IgD-negative memory B cell (primary cell): ENCODE results near the gene VENTX. TPM values are rescaled to one million over a fixed set of nuclear protein-coding genes. Genes with fewer than 3 reads are reported as not detected.
"Not testable (repeated sequence)": the region's sequence is repeated elsewhere in the genome, so short reads cannot be mapped to it uniquely, and the experiment has no call there.

ENCODE experiments used
- H3K27ac Mint-ChIP-seq, 3 donors: one replicate each; pipeline ENCODE4 v1.8.0; 2020 to 2022; ENCODE audit warnings: mild to moderate bottlenecking in 3 of 3, mixed read lengths in 3 of 3, moderate library complexity in 1 of 3
- H3K27me3 Mint-ChIP-seq: one replicate; pipeline ENCODE4 v1.8.0; 2021; ENCODE audit warnings: mixed read lengths
- H3K36me3 Mint-ChIP-seq: one replicate; pipeline ENCODE4 v1.8.0; 2020; ENCODE audit warnings: mild to moderate bottlenecking, mixed read lengths
- H3K4me1 Mint-ChIP-seq, 3 donors: one replicate each; pipeline ENCODE4 v1.8.0; 2020 to 2022; ENCODE audit warnings: mixed read lengths in 3 of 3, mild to moderate bottlenecking in 1 of 3
- H3K4me3 Mint-ChIP-seq, 4 donors: one replicate each; pipeline ENCODE4 v1.8.0; 2020 to 2022; ENCODE audit warnings: mild to moderate bottlenecking in 4 of 4, mixed read lengths in 4 of 4, moderate library complexity in 3 of 4
- H3K9me3 Mint-ChIP-seq, 3 donors: one replicate each; pipeline ENCODE4 v1.8.0; 2020 to 2021; ENCODE audit warnings: mixed read lengths in 3 of 3, mild to moderate bottlenecking in 1 of 3
- polyA plus RNA-seq: library from polyadenylated mRNA; unstranded; fragments of 300-500 nt; fragmentation: Illumina TruSeq; gene quantifications from one replicate; pipeline ENCODE4 v1.2.3, GENCODE V29; 2021

VENTX gene
- polyA plus RNA-seq, 1 donor from 2014 or later, result not detected

DNA sequence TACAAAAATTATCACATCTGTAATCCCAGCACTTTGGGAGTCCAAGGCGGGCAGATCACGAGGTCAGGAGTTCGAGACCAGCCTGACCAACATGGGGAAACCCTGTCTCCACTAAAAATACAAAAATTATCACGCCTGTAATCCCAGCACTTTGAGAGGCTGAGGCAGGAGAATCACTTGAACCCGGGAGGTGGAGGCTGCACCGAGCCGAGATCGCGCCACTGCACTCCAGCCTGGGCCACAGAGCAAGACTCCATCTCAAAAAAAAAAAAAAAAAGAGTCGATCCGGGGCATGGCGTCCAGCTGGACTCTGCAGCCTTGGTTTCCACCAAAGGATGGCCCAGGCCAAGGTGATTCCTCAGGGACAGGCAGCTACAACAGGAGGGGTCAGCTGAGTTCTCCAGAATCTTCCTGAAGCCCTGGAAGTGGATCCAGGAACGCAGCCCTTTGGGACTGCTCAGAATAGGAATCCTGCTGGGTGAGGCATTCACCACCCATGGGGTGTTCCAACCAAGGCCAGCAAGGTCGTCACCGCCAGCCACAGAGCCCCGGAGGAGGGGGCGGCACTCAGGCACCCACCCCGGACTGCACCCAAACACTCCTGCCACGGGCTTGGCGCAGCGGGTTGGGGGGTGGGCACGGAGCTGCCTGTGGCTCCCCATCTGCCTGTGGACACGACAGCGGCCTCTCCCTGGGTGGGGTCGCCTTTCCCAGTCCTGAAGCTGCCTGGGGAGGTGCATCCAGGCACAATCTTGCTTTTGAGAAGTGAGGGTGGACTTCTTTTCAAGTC lies 19.7 kb upstream of the VENTX start:
- Mint-ChIP-seq H3K27me3 (no peaks in the 10 kb centered on the region), H3K9me3 (no peaks in the 10 kb centered on the region), H3K4me1 (no peaks in the 10 kb centered on the region), H3K36me3 (no peaks in the 10 kb centered on the region), H3K27ac (no peak overlapping the region), H3K4me3 (no peak overlapping the region)

DNA sequence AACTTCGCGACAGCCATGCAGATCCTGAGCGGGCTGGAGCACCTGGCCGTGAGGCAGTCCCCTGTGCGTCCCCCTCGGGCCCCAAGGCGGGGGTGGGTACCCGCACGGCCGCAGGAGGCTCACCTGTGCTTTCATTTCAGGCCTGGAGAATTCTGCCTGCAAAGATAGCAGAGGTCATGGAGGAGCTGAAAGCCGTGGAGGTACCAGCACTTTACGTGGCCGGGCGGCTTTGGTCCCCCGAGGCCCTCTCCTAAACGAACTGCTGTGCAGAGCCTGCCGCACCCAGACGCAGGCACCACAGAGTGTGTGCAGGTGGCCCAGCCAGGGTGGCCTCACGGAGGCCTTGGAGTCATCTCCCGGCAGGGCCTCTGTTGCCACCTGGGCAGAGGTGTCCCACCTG lies 18.8 kb upstream of the VENTX start:
- no peaks in the 10 kb centered on the region for H3K4me1 Mint-ChIP-seq
- H3K9me3 Mint-ChIP-seq, result no peaks in the 10 kb centered on the region
- no peaks in the 10 kb centered on the region for H3K27me3 Mint-ChIP-seq
- H3K27ac Mint-ChIP-seq, result no peak overlapping the region
- no peaks in the 10 kb centered on the region for H3K36me3 Mint-ChIP-seq
- no peak overlapping the region for H3K4me3 Mint-ChIP-seq

DNA sequence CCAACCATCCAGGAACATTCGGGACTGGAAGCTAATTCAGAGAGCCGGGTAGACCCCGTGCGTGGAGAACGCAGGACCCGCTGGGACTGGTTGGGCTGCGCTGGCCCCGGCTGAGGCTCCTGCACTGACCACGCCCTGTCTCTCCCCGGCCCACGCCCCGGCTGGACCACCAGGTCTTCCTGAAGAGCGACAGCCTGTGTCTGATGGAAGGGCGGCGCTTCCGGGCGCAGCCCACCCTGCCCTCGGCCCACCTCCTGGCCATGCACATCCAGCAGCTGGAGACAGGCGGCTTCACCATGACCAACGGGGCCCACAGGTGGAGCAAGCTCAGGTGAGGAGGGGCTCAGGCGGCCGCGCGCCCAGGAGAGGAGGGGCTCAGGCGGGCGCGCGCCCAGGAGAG lies 17.9 kb upstream of the VENTX start:
- Mint-ChIP-seq H3K27me3 (peaks cover 6% of the 10 kb centered on the region), H3K4me3 (no peak overlapping the region), H3K9me3 (no peaks in the 10 kb centered on the region), H3K36me3 (no peaks in the 10 kb centered on the region), H3K27ac (no peak overlapping the region), H3K4me1 (no peaks in the 10 kb centered on the region)

DNA sequence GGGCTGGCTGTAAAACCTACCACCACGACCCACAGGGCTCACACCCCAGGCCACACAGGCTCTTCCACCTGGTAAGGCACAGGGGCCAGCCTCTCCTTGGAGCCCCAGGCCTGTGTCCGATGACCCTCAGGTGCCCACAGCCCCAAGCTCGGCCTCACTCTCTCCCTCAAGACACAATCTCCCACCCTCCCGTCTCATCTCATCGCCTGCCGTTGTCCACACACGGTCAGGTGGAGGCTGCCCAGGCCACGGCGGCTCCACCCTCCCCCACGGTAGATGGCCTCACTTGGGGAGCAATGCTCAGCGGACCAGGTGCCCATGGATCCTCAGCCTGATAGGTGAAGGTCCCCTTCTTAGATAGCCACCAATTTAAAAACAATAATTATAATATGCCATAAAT lies 16.3 kb upstream of the VENTX start:
- Mint-ChIP-seq H3K27me3 (peaks cover 13% of the 10 kb centered on the region), H3K4me1 (peaks cover 0 to 7% (median 4%) of the 10 kb centered on the region in 3 donors), H3K9me3 (no peaks in the 10 kb centered on the region), H3K27ac (no peak overlapping the region), H3K4me3 (no peak overlapping the region), H3K36me3 (no peaks in the 10 kb centered on the region)

DNA sequence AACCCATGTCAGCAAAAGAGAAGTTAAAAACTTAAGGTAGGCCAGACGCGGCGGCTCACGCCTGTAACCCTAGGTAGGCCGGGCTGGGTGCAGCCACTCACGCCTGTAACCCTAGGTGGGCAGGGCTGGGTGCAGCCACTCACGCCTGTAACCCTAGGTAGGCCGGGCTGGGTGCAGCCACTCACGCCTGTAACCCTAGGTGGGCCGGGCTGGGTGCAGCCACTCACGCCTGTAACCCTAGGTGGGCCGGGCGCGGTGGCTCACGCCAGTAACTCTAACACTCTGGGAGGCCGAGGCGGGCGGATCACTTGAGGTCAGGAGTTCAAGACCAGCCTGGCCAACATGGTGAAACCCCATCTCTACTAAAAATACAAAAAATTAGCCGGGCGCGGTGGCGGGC lies 15.9 kb upstream of the VENTX start:
- not testable (repeated sequence) for H3K9me3 Mint-ChIP-seq, H3K27ac Mint-ChIP-seq, H3K4me3 Mint-ChIP-seq, H3K36me3 Mint-ChIP-seq, H3K4me1 Mint-ChIP-seq
- H3K27me3 Mint-ChIP-seq, result peaks cover 17% of the 10 kb centered on the region

DNA sequence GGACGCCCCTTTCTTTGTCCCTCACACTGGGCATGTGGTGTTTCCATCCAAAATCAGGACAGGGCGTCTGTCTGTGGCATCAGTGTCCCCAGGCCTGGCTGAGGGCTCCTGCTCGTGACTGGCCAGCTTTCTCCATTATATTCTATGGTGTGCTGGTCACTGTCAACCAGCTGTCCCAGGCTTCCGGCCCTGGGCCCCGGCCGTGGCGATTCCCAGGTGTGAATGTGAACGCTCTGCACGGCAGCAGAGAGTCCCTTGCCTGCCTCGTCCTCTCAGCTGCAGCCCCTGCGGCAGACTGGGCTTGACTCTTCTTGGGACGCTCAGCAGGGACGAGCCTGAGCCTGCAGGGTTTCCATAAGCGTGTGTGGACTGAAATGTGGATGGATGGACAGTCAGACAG lies 13.6 kb upstream of the VENTX start:
- H3K4me3 Mint-ChIP-seq, result no peak overlapping the region
- H3K27me3 Mint-ChIP-seq, result peaks cover 25% of the 10 kb centered on the region
- peaks cover 0 to 1% (median 0%) of the 10 kb centered on the region in 3 donors for H3K9me3 Mint-ChIP-seq
- peaks cover 0 to 9% (median 8%) of the 10 kb centered on the region in 3 donors for H3K4me1 Mint-ChIP-seq
- no peaks in the 10 kb centered on the region for H3K36me3 Mint-ChIP-seq
- no peak overlapping the region for H3K27ac Mint-ChIP-seq

DNA sequence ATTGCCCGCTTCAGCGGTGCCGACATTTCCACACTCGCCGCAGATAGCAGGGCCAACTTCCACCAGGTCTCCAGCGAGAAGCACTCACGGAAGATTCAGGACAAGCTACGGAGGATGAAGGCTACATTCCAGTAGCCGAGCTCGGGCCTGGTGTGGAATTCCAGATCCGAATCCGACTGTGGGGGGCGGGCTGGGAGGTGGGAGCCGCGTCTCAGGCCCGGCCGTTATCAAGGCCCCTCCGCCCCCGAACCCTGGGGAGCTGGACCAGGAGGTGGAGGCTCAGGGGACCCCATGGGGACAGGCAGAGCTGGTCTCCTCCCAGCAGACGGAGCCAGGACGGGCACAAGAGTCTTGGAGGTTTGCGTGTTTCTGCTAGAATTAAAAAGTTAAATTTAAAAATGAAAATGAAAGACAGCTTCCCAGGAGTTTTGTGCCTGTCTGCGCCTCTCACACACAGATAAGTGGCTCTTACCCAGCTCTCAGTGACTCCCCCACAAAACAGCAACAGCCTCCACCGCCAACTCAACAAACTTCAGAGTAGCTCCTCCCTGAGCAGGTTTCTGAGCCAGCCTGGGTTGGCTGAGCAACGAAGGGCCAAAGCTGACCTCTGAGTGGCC lies 12.8 kb upstream of the VENTX start:
- Mint-ChIP-seq H3K27ac (no peak overlapping the region), H3K9me3 (peaks cover 0 to 4% (median 0%) of the 10 kb centered on the region in 3 donors), H3K27me3 (peaks cover 30% of the 10 kb centered on the region), H3K4me3 (no peak overlapping the region), H3K4me1 (peaks cover 0 to 12% (median 11%) of the 10 kb centered on the region in 3 donors), H3K36me3 (no peaks in the 10 kb centered on the region)

DNA sequence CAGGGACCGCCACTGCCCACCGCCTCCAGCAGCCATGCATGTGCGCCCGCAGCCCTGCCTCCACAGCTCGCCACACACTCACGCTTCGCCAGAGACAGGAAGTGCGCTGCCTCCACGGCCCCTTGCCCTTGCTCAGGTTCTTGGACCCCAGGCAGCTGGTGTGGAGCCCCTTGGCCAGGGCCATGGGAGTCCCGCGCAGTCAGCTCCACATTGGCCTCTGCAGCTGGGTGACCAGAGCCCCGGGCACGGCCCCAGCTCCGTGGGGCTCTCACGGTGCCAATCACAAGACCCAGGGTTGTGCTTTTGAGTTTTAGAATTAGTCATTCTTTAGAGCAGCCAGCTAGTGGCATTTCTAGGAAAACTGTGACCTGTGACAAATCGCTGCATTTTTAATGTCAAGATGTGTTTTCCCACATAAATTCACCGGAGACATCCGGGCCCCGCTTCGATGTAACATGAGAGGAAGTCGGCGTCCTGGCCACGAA lies 11.9 kb upstream of the VENTX start:
- H3K4me3 Mint-ChIP-seq, result peak overlapping the region in 1 of 4 donors; percentile 49
- H3K9me3 Mint-ChIP-seq, result peaks cover 0 to 4% (median 0%) of the 10 kb centered on the region in 3 donors
- peaks cover 0 to 12% (median 11%) of the 10 kb centered on the region in 3 donors for H3K4me1 Mint-ChIP-seq
- H3K27me3 Mint-ChIP-seq, result peaks cover 30% of the 10 kb centered on the region
- no peak overlapping the region for H3K27ac Mint-ChIP-seq
- no peaks in the 10 kb centered on the region for H3K36me3 Mint-ChIP-seq

DNA sequence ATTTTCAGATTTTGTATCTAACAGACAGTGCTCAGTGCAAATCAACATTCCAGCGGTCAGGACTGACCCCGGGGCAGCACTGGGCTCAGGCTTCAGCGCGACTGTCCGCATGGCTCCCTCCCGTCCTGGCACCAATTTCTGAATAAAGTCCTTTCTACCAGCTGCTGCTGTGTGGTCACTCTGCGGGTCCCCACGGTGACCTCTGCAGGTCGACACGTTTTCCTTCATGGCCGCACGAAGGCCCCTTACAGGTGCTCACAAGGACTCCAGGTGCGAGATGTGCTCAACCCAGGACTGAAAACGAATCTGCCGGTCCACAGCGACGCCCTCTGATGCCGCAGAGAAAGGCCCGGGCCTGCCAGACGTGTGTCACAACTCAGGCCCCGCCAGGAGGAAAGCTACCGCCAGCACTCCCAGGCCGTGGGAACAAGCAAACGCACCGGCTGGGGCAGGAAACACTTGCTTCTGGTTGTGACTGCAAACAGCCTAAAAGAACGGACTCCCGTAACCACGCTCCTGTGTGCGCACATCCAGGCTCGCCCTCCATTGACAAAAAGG lies 11.3 kb upstream of the VENTX start:
- H3K4me3 Mint-ChIP-seq, result peak overlapping the region in 3 of 4 donors; percentile 28 to 63 (median 49)
- H3K27me3 Mint-ChIP-seq, result peaks cover 30% of the 10 kb centered on the region
- no peaks in the 10 kb centered on the region for H3K36me3 Mint-ChIP-seq
- H3K4me1 Mint-ChIP-seq, result peaks cover 0 to 12% (median 11%) of the 10 kb centered on the region in 3 donors
- H3K27ac Mint-ChIP-seq, result no peak overlapping the region
- H3K9me3 Mint-ChIP-seq, result peaks cover 0 to 4% (median 0%) of the 10 kb centered on the region in 3 donors

DNA sequence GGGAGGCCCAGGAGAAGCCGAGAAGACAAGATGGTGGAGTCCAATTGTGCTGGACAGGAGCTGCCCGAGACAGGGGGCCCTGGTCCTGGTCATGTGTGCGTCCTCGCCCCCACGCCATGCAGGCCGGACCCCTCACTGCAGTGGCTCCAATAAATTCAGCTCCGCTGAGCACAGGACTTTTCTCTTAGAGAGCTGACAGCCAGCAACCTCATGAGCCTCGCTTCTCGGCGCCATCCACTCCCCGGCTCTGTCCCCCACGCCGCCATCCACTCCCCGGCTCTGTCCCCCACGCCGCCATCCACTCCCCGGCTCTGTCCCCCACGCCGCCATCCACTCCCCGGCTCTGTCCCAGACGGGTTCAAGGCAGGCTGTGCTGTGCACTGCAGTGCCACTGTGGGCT lies 10.4 kb upstream of the VENTX start:
- Mint-ChIP-seq H3K9me3 (peaks cover 0 to 4% (median 0%) of the 10 kb centered on the region in 3 donors), H3K36me3 (no peaks in the 10 kb centered on the region)

DNA sequence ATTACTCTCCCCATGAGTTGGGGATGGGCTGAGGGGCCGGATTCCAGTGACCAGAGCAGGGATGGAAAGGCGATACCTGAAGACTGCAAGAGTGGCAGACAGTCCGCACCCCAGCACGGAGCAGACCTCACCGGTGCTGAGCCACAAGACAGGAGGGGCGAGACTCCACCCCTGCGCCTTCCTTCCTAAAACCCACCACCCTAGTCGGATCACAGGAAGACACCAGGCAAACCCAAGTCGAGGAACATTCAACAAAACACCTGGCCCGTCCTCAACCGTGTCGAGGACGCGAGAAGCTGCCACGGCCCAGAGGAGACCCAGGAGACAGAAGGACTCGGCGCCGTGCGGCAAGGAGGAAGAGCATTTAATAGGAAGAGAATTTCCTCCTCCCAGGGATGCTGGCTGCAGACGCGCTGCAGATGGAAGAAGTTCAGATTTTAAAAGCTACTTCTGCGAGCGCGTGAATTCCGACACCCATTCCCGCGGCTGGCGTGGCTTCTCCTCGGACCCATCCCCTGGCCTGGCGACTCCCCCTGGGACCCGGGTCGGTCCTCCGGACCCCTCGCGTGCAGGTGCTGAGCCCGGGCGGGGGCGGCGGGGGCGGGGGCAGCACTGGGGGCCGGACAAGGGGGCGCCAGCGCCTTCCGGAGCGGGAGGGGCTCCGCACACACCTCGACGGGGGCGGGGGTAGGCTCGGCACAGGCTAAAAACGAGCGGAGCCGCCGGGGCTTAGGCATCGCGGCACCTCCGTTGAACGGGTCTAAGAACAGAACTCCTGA lies 8.2 kb upstream of the VENTX start:
- Mint-ChIP-seq H3K4me3 (peak overlapping the region; percentile 25 to 84 (median 66)), H3K9me3 (peaks cover 0 to 4% (median 0%) of the 10 kb centered on the region in 3 donors), H3K27me3 (peaks cover 34% of the 10 kb centered on the region), H3K27ac (peak overlapping the region in 1 of 3 donors; percentile 33), H3K36me3 (no peaks in the 10 kb centered on the region), H3K4me1 (peaks cover 0 to 13% (median 12%) of the 10 kb centered on the region in 3 donors)

More for the DNA sequence above, 10.4 kb upstream of the VENTX start:
- Mint-ChIP-seq H3K4me3 (peak overlapping the region in 1 of 4 donors; percentile 28), H3K4me1 (peaks cover 0 to 13% (median 12%) of the 10 kb centered on the region in 3 donors), H3K27me3 (peaks cover 38% of the 10 kb centered on the region), H3K27ac (no peak overlapping the region)

DNA sequence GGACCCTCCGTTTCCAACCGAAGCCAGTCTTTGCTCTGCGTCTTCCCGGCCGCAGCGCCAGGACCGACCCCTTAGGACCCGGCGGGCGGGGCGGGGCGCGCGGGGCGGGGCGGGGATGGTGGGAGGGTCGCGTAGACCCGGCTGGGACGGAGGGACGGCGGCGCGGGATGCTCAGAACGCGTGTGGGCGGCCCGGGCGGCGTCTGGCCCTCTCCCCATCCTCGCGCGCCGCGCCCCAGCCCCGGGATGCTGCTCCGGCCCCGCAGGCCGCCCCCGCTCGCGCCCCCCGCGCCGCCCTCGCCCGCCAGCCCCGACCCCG lies 7.7 kb upstream of the VENTX start, which contains the start of gene UTF1:
Gene UTF1 (plus strand): TSS at position 174 of the 318 bp plus-strand sequence. CDS start 72 bp downstream, at position 246.
- Mint-ChIP-seq H3K27ac (peak within 1 kb of the TSS in 1 of 3 donors; percentile 33), H3K27me3 (peaks cover 35% of the 10 kb centered on the region), H3K4me1 (peaks cover 0 to 15% (median 12%) of the 10 kb centered on the region in 3 donors), H3K9me3 (peaks cover 0 to 4% (median 0%) of the 10 kb centered on the region in 3 donors), H3K4me3 (peak within 1 kb of the TSS; percentile 25 to 84 (median 66)), H3K36me3 (no peaks in the 10 kb centered on the region)

DNA sequence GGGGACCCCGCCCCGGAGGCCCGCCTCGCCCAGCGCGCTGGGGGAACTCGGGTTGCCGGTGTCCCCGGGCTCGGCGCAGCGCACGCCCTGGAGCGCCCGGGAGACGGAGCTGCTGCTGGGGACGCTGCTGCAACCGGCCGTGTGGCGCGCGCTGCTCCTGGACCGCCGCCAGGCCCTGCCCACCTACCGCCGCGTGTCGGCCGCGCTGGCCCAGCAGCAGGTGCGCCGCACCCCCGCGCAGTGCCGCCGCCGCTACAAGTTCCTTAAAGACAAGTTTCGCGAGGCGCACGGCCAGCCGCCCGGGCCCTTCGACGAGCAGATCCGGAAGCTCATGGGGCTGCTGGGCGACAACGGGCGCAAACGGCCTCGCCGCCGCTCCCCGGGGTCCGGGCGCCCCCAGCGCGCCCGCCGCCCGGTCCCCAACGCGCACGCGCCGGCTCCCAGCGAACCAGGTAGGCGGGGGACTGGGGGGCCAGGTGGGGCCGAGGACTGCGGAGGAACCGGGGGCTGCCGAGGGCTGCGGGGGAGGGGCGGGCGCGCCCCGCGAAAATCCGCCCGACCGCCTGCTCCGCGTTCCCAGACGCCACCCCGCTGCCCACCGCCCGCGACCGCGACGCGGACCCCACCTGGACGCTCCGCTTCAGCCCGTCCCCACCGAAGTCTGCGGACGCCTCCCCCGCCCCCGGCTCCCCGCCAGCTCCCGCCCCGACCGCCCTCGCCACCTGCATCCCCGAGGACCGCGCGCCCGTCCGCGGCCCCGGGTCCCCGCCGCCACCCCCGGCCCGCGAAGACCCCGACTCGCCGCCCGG lies 7.1 kb upstream of the VENTX start:
- Mint-ChIP-seq H3K4me3 (peak overlapping the region in 1 of 4 donors; percentile 57), H3K27ac (no peak overlapping the region), H3K27me3 (peaks cover 37% of the 10 kb centered on the region), H3K36me3 (no peaks in the 10 kb centered on the region), H3K4me1 (peaks cover 0 to 16% (median 12%) of the 10 kb centered on the region in 3 donors), H3K9me3 (peaks cover 0 to 4% (median 0%) of the 10 kb centered on the region in 3 donors)
